Measurements from ENCODE around the gene CLIC3. TPM values are rescaled to one million over a fixed set of nuclear protein-coding genes. Genes with fewer than 3 reads are reported as not detected.

Gene CLIC3
- total and polyA plus RNA-seq, 8 donors = 0.24 to 1.3 (median 0.41) TPM; not detected in 1

DNA sequence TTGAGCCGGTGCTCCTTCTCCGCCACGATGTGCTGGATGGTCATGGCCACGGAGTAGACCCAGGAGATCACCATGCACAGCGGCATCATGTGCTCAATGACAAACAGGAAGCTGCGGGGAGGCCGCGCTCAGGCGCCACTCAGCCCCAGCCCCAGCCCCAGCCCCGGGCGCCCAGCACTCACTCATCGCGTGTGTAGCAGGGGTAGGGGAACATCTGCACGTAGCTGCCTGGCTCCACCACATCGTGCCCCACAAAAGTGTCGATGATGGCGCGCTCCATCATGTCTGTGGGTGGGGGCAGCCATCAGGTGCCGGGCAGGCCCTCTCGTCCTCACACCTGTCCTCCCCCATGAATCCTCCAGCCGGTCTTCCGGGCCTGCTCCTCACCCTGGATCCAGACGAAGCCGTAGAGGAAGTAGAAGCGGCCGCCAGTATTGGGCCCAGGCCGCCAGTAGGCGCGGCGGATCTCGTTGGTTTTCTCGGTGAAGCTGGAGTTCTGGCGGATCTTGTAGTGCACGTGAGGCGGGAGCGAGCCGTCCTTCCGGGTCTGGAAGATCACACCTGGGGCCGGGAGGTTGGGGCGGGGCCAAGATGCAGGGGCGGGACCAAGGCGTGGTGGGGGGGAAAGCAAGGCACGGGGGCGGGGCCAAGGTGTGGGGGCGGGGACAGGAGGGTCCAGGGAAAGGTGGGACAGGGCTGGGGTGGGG, 21.6 kb upstream of the CLIC3 start:
- intact Hi-C loops (cut with DNase I) = no loop called here
- DNase-seq = no peak
- H3K36me3 ChIP-seq = peaks cover 0 to 19% (median 0%) of the 10 kb centered on the region in 3 donors

DNA sequence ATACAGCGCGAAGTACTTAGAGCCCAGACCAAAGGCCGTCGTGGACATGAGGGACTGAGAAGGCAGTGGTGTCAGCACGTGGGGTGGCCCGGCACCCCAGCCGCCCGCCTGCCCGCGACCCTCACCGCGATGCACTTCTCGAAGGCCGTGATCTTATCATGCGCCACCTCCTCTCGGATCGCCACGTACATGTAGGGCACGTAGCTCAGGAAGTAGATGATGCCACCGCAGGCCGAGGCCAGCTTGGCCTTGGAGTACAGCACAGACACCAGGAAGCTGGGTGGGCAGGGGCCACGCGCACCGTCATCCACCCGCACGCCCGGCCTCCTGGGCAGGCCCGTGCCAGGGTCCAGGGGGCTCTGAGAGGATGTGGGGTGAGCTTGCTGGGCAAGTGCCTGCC, 20.7 kb upstream of the CLIC3 start:
- Histone ChIP-seq H3K36me3 (peaks cover 0 to 24% (median 0%) of the 10 kb centered on the region in 3 donors), H3K4me3 (no peak overlapping the region), H3K9me3 (no peaks in the 10 kb centered on the region), H3K4me1 (no peaks in the 10 kb centered on the region), H3K27me3 (no peaks in the 10 kb centered on the region), H3K27ac (no peak overlapping the region)
- intact Hi-C loops (cut with DNase I) = no loop called here
- TF ChIP-seq, protein P1, sequence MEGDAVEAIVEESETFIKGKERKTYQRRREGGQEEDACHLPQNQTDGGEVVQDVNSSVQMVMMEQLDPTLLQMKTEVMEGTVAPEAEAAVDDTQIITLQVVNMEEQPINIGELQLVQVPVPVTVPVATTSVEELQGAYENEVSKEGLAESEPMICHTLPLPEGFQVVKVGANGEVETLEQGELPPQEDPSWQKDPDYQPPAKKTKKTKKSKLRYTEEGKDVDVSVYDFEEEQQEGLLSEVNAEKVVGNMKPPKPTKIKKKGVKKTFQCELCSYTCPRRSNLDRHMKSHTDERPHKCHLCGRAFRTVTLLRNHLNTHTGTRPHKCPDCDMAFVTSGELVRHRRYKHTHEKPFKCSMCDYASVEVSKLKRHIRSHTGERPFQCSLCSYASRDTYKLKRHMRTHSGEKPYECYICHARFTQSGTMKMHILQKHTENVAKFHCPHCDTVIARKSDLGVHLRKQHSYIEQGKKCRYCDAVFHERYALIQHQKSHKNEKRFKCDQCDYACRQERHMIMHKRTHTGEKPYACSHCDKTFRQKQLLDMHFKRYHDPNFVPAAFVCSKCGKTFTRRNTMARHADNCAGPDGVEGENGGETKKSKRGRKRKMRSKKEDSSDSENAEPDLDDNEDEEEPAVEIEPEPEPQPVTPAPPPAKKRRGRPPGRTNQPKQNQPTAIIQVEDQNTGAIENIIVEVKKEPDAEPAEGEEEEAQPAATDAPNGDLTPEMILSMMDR (IDR thresholded peaks at IDR 0.05) = no peak
- FAIRE-seq = no peak
- 97 to 99% methylated on average over 28 of the region's 28 CpGs for WGBS, 2 donors
- DNase-seq = no peak
- no peak for ATAC-seq

More for the DNA sequence above, 21.6 kb upstream of the CLIC3 start:
- TF ChIP-seq, protein P1 (IDR thresholded peaks at IDR 0.05) = no peak
- FAIRE-seq = no peak
- H3K4me3 ChIP-seq = no peak overlapping the region
- WGBS, 2 donors = 91 to 93% methylated on average over 44 to 45 of the region's 45 CpGs
- no peaks in the 10 kb centered on the region for H3K9me3 ChIP-seq
- H3K4me1 ChIP-seq = no peaks in the 10 kb centered on the region
- no peak for ATAC-seq
- no peak overlapping the region for H3K27ac ChIP-seq
- H3K27me3 ChIP-seq = no peaks in the 10 kb centered on the region

DNA sequence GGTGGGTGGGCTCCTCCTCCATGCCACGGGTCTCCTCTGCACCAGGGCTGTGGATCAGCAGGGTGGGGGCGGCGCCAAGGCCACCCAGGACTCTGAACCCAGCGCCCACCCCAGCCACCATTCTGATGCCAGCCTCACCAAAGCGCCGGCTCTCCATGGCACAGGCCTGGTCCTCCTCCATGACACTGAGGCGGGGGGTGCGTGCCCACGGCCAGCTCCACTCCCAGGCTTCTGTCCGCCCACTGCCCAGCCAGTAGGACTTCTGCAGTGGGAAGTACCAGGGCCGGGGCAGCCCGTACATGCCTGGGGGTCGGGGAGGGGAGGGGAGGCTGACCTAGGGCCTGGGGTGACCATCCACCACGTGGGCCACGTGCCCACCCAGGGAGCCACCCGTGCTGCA, 20.1 kb upstream of the CLIC3 start:
- peaks cover 0 to 29% (median 0%) of the 10 kb centered on the region in 3 donors for H3K36me3 ChIP-seq
- H3K9me3 ChIP-seq = no peaks in the 10 kb centered on the region
- TF ChIP-seq, protein P1 (IDR thresholded peaks at IDR 0.05) = no peak
- WGBS, 2 donors = 92 to 93% methylated on average over 12 to 16 of the region's 16 CpGs
- no peaks in the 10 kb centered on the region for H3K4me1 ChIP-seq
- no peak overlapping the region for H3K4me3 ChIP-seq
- no peak for FAIRE-seq
- ATAC-seq = no peak
- no peak overlapping the region for H3K27ac ChIP-seq
- intact Hi-C loops (cut with DNase I) = no loop called here
- H3K27me3 ChIP-seq = no peaks in the 10 kb centered on the region
- DNase-seq = no peak

DNA sequence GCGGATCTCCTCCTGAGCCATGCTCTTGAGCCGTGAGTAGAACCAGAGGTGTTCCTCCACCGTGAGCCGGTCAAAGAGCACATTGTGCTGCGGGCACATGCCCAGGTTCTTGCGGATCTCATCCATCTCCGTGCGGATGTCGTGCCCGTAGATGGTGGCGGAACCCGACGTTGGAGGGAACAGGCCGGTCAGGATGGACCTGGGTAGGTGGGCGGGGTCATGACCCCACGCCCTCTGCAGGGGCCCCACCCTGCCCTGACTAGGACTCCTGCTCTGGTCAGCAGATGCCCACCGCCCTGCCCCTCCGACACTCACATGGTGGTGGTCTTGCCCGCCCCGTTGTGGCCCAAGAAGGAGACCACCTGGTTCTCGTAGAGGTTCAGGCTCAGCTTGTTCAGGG, 19.6 kb upstream of the CLIC3 start:
- Histone ChIP-seq H3K36me3 (peaks cover 0 to 33% (median 0%) of the 10 kb centered on the region in 3 donors), H3K4me1 (no peaks in the 10 kb centered on the region), H3K4me3 (no peak overlapping the region), H3K27me3 (no peaks in the 10 kb centered on the region), H3K9me3 (no peaks in the 10 kb centered on the region), H3K27ac (no peak overlapping the region)
- intact Hi-C loops (cut with DNase I) = no loop called here
- no peak for FAIRE-seq
- no peak for DNase-seq
- WGBS, 2 donors = 95 to 97% methylated on average over 21 of the region's 21 CpGs
- TF ChIP-seq, protein P1 (IDR thresholded peaks at IDR 0.05) = no peak
- ATAC-seq = no peak

DNA sequence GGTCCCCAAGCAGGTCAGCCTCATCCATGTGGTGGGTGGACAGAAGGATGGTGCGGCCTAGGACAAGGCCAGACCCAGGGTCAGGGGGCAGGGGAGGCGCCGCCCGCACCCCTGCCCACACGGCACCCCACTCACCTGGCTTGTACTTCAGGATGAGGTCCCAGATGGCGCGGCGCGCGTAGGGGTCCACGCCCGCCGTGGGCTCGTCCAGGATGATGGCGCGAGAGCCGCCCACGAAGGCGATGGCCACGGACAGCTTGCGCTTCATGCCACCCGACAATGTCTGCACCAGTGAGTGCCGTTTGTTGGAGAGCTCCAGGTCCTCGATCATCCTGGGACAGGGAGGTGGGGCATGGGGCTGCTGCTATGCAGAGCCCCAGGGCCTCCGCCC, 19.2 kb upstream of the CLIC3 start:
- Histone ChIP-seq H3K36me3 (peaks cover 0 to 33% (median 0%) of the 10 kb centered on the region in 3 donors), H3K4me1 (no peaks in the 10 kb centered on the region), H3K27me3 (no peaks in the 10 kb centered on the region), H3K27ac (no peak overlapping the region), H3K9me3 (no peaks in the 10 kb centered on the region), H3K4me3 (no peak overlapping the region)
- TF ChIP-seq, protein P1 (IDR thresholded peaks at IDR 0.05) = no peak
- 97 to 99% methylated on average over 25 of the region's 25 CpGs for WGBS, 2 donors
- intact Hi-C loops (cut with DNase I) = no loop called here
- ATAC-seq (no peak), DNase-seq (no peak), FAIRE-seq (no peak)

All from pancreas (tissue), 10 donors.